Mucosa of descending colon (tissue), 3 donors: ENCODE results near the gene RFX8. TPM values are rescaled to one million over a fixed set of nuclear protein-coding genes. Genes with fewer than 3 reads are reported as not detected.

Source experiments
- ATAC-seq: fragments of 200-7000 bp; cut with Tn5 transposase; one replicate; pipeline ENCODE4 v1.9.1; 2020; ENCODE audit warnings: mild to moderate bottlenecking, moderate library complexity
- DNase-seq, 3 donors: peaks; one replicate each; pipeline ENCODE4 v3.0.0-alpha.2; 2020
- H3K36me3 ChIP-seq: fragments of 200-600 bp; one replicate; pipeline ENCODE4 v1.8.0; 2021; ENCODE audit warnings: low read depth, mild to moderate bottlenecking
- H3K4me1 ChIP-seq: fragments of 200-600 bp; one replicate; pipeline ENCODE4 v1.8.0; 2021; ENCODE audit warnings: low read depth, mild to moderate bottlenecking
- H3K4me3 ChIP-seq: fragments of 200-600 bp; one replicate; pipeline ENCODE4 v1.8.0; 2021; ENCODE audit warnings: mild to moderate bottlenecking
- H3K9me3 ChIP-seq: fragments of 200-600 bp; one replicate; pipeline ENCODE4 v1.8.0; 2021; ENCODE audit warnings: mild to moderate bottlenecking
- CTCF ChIP-seq: fragments of 200-600 bp; IDR thresholded peaks from one replicate; pipeline ENCODE4 v1.8.0; 2022; ENCODE audit warnings: antibody characterized with exemption, mild to moderate bottlenecking
- intact Hi-C, 2 donors: fragments of 100-400 bp; cut with DNase I in 1 of 2; cut with micrococcal nuclease in 1 of 2; formaldehyde crosslinking; loops; one replicate each; pipeline versions ENCODE4 v1.11.0 to v1.11.1; 2022; cut with DNase I, micrococcal nuclease
- total RNA-seq, 3 donors: library from RNA; stranded (reverse); fragmentation: NEBNext Ultra II Directional in 2 of 3; extraction: Animal tissue kit (Norgen Biotek cat#: 25700) in 2 of 3; gene quantifications; one replicate each; pipeline versions ENCODE4 v1.2.1 to v1.2.4, GENCODE V29; 2021 to 2023
- donor health status: DM: no; HTN: no; CAD: no; lungs with moderate emphysema.
- donor health status: DM: no; HTN: no; CAD: no.
- donor health status: DM: no; HTN: yes; CAD: no.

Gene RFX8
- total RNA-seq, 3 donors from 2014 or later = not detected

- Histone ChIP-seq H3K4me3 (no peak overlapping the region), H3K9me3 (no peaks in the 10 kb centered on the region), H3K36me3 (no peaks in the 10 kb centered on the region), H3K4me1 (no peaks in the 10 kb centered on the region)
- no peak for ATAC-seq
- TF ChIP-seq CTCF = no peak
- intact Hi-C loops = no loop called here
- no peak for DNase-seq
Observed at GRCh38 chr2:101480764-101481163, 5.9 kb upstream of the RFX8 start.

- DNase-seq = no peak
- Histone ChIP-seq H3K36me3 (no peaks in the 10 kb centered on the region), H3K4me1 (no peaks in the 10 kb centered on the region), H3K9me3 (no peaks in the 10 kb centered on the region), H3K4me3 (no peak overlapping the region)
- no peak for TF ChIP-seq CTCF
- intact Hi-C loops = no loop called here
- no peak for ATAC-seq
Observed at GRCh38 chr2:101479810-101480209, 4.9 kb upstream of the RFX8 start.

- Histone ChIP-seq H3K9me3 (no peaks in the 10 kb centered on the region), H3K4me3 (no peak overlapping the region), H3K36me3 (no peaks in the 10 kb centered on the region), H3K4me1 (no peaks in the 10 kb centered on the region)
- no peak for DNase-seq
- no peak for TF ChIP-seq CTCF
- no peak for ATAC-seq
- intact Hi-C loops = no loop called here
Observed at GRCh38 chr2:101479328-101479727, 4.4 kb upstream of the RFX8 start.

GRCh38 chr2:101478181-101479001, 3.5 kb upstream of the RFX8 start:
- intact Hi-C loops = no loop called here
- no peak overlapping the region for H3K4me3 ChIP-seq
- ATAC-seq (no peak), DNase-seq (no peak)
- H3K4me1 ChIP-seq = no peaks in the 10 kb centered on the region
- no peak for TF ChIP-seq CTCF
- H3K36me3 ChIP-seq = no peaks in the 10 kb centered on the region
- H3K9me3 ChIP-seq = no peaks in the 10 kb centered on the region

- no peaks in the 10 kb centered on the region for H3K4me1 ChIP-seq
- no peaks in the 10 kb centered on the region for H3K36me3 ChIP-seq
- no peak overlapping the region for H3K4me3 ChIP-seq
- DNase-seq = no peak
- no peak for ATAC-seq
- H3K9me3 ChIP-seq = no peaks in the 10 kb centered on the region
- intact Hi-C loops = no loop called here
- TF ChIP-seq CTCF = no peak
Observed at GRCh38 chr2:101477556-101477955, 2.6 kb upstream of the RFX8 start.
